H9 (cell line): ENCODE measurements around the gene MYOZ2. TPM values are rescaled to one million over a fixed set of nuclear protein-coding genes. Genes with fewer than 3 reads are reported as not detected.

Source experiments
- DNase-seq: peaks from one replicate; pipeline ENCODE4 v3.0.0-alpha.2; 2017
- H2AFZ ChIP-seq: one replicate; pipeline ENCODE4 v1.6.1; 2013; ENCODE audit warnings: mild to moderate bottlenecking, low read length, control low read depth, moderate library complexity
- H2AK5ac ChIP-seq: 2 replicates; pipeline ENCODE4 v1.6.1; 2013; ENCODE audit warnings: low read length, control low read depth, mixed read lengths; ENCODE audit not compliant: insufficient read length
- H2BK120ac ChIP-seq: one replicate; pipeline ENCODE4 v1.6.1; 2013; ENCODE audit warnings: low read depth, mild to moderate bottlenecking, low read length, control low read depth, inconsistent platforms; ENCODE audit not compliant: poor library complexity, severe bottlenecking
- H2BK12ac ChIP-seq: 2 replicates; pipeline ENCODE4 v1.6.1; 2013; ENCODE audit warnings: low read length, control low read depth, mixed read lengths, low read depth; ENCODE audit not compliant: insufficient read length
- H2BK15ac ChIP-seq: 2 replicates; pipeline ENCODE4 v1.6.1; 2013; ENCODE audit warnings: low read depth, low read length, control low read depth
- H2BK20ac ChIP-seq: one replicate; pipeline ENCODE4 v1.6.1; 2013; ENCODE audit warnings: low read depth, mild to moderate bottlenecking, low read length, control low read depth, inconsistent platforms; ENCODE audit not compliant: poor library complexity, severe bottlenecking
- H2BK5ac ChIP-seq: 2 replicates; pipeline ENCODE4 v1.6.1; 2013; ENCODE audit warnings: low read length, control low read depth, mixed read lengths; ENCODE audit not compliant: insufficient read length
- H3K14ac ChIP-seq: 2 replicates; pipeline ENCODE4 v1.6.1; 2013; ENCODE audit warnings: low read length, control low read depth; ENCODE audit not compliant: insufficient read depth
- H3K18ac ChIP-seq: 2 replicates; pipeline ENCODE4 v1.6.1; 2013; ENCODE audit warnings: low read depth, mild to moderate bottlenecking, mixed read lengths, low read length, control low read depth; ENCODE audit not compliant: insufficient read length
- H3K23ac ChIP-seq: 2 replicates; pipeline ENCODE4 v1.6.1; 2013; ENCODE audit warnings: low read length, control low read depth, mixed read lengths, low read depth; ENCODE audit not compliant: insufficient read length
- H3K23me2 ChIP-seq: 2 replicates; pipeline ENCODE4 v1.6.1; 2013; ENCODE audit warnings: low read depth, mild to moderate bottlenecking, mixed read lengths, low read length, control low read depth; ENCODE audit not compliant: insufficient read length, poor library complexity, severe bottlenecking
- H3K27ac ChIP-seq: 2 replicates; pipeline ENCODE4 v1.5.1; 2013; ENCODE audit warnings: low read length, control low read depth, mixed read lengths, low read depth; ENCODE audit not compliant: insufficient read length
- H3K27me3 ChIP-seq: 2 replicates; pipeline ENCODE4 v1.6.1; 2013; ENCODE audit warnings: low read length, control low read depth, inconsistent platforms; ENCODE audit not compliant: insufficient read depth
- H3K4ac ChIP-seq: 2 replicates; pipeline ENCODE4 v1.6.1; 2013; ENCODE audit warnings: low read depth, mild to moderate bottlenecking, control low read depth, inconsistent platforms, low read length, moderate library complexity
- H3K4me1 ChIP-seq: 2 replicates; pipeline ENCODE4 v1.6.1; 2013; ENCODE audit warnings: low read length, control low read depth, inconsistent platforms; ENCODE audit not compliant: insufficient read depth
- H3K4me2 ChIP-seq: 2 replicates; pipeline ENCODE4 v1.6.1; 2013; ENCODE audit warnings: low read length, control low read depth, mixed read lengths; ENCODE audit not compliant: insufficient read length, insufficient read depth
- H3K56ac ChIP-seq: 2 replicates; pipeline ENCODE4 v1.6.1; 2013; ENCODE audit warnings: low read depth, mild to moderate bottlenecking, mixed read lengths, low read length, control low read depth; ENCODE audit not compliant: insufficient read length
- H3K79me1 ChIP-seq: 2 replicates; pipeline ENCODE4 v1.6.1; 2013; ENCODE audit warnings: low read depth, mild to moderate bottlenecking, moderate library complexity, low read length, control low read depth, inconsistent platforms; ENCODE audit not compliant: insufficient read depth, poor library complexity, severe bottlenecking
- H3K79me2 ChIP-seq: 2 replicates; pipeline ENCODE4 v1.6.1; 2013; ENCODE audit warnings: low read length, control low read depth, inconsistent platforms; ENCODE audit not compliant: insufficient read depth
- H3K9ac ChIP-seq: 2 replicates; pipeline ENCODE4 v1.6.1; 2013; ENCODE audit warnings: low read length, control low read depth, mixed read lengths; ENCODE audit not compliant: insufficient read length; ENCODE audit errors: extremely low read depth
- H3K9me3 ChIP-seq: one replicate; pipeline ENCODE4 v1.6.1; 2013; ENCODE audit warnings: low read depth, low read length, inconsistent platforms; ENCODE audit not compliant: control insufficient read depth
- H3T11ph ChIP-seq: one replicate; pipeline ENCODE4 v1.6.1; 2013; ENCODE audit warnings: mild to moderate bottlenecking, low read length, control low read depth, inconsistent platforms
- H4K20me1 ChIP-seq: one replicate; pipeline ENCODE4 v1.6.1; 2013; ENCODE audit not compliant: control insufficient read depth, insufficient read length, insufficient read depth
- H4K5ac ChIP-seq: 2 replicates; pipeline ENCODE4 v1.6.1; 2013; ENCODE audit warnings: low read depth, mild to moderate bottlenecking, mixed read lengths, low read length, control low read depth; ENCODE audit not compliant: insufficient read length
- H4K8ac ChIP-seq: replicated peaks from 2 replicates; pipeline ENCODE4 v1.6.1; 2013; ENCODE audit warnings: low read length, control low read depth, mixed read lengths, low read depth; ENCODE audit not compliant: insufficient read length
- H4K91ac ChIP-seq: 2 replicates; pipeline ENCODE4 v1.6.1; 2013; ENCODE audit warnings: low read depth, mild to moderate bottlenecking, moderate library complexity, mixed read lengths, low read length, control low read depth; ENCODE audit not compliant: insufficient read length
- H3K27ac Mint-ChIP-seq, 3 experiments: 2 replicates in 2 of 3; 3 replicates in 1 of 3; pipeline ENCODE4 v1.8.0; 2020 to 2021; ENCODE audit warnings: mixed read lengths in 3 of 3, mild to moderate bottlenecking in 1 of 3, moderate library complexity in 1 of 3
- H3K27me3 Mint-ChIP-seq: 2 replicates; pipeline ENCODE4 v1.8.0; 2021; ENCODE audit warnings: low read depth, mild to moderate bottlenecking, moderate library complexity, mixed read lengths
- H3K36me3 Mint-ChIP-seq, 3 experiments: 2 replicates in 2 of 3; 3 replicates in 1 of 3; pipeline ENCODE4 v1.8.0; 2020 to 2021; ENCODE audit warnings: low read depth in 3 of 3, mixed read lengths in 3 of 3; ENCODE audit not compliant: insufficient read depth in 1 of 3
- H3K4me1 Mint-ChIP-seq, 2 experiments: 2 replicates each; pipeline ENCODE4 v1.8.0; 2020; ENCODE audit warnings: mixed read lengths in 2 of 2
- H3K4me3 Mint-ChIP-seq, 2 experiments: 2 replicates in 1 of 2; 3 replicates in 1 of 2; pipeline ENCODE4 v1.8.0; 2020 to 2021; ENCODE audit warnings: mild to moderate bottlenecking in 2 of 2, mixed read lengths in 2 of 2, moderate library complexity in 1 of 2
- H3K9me3 Mint-ChIP-seq, 2 experiments: 2 replicates in 1 of 2; 3 replicates in 1 of 2; pipeline ENCODE4 v1.8.0; 2020; ENCODE audit warnings: mild to moderate bottlenecking in 2 of 2, mixed read lengths in 2 of 2, moderate library complexity in 1 of 2
- CTCF ChIP-seq: fragments of 200-600 bp; sonication (generic); conservative IDR thresholded peaks from 3 replicates; pipeline ENCODE4 v1.8.0; 2021; ENCODE audit warnings: antibody characterized with exemption, mild to moderate bottlenecking
- WGBS: extraction: QIAGEN DNeasy Blood & Tissue Kit; methylation state at CpG from one replicate; pipeline ENCODE4 v1.1.7; 2013; ENCODE audit warnings: missing lambda C conversion rate, low lambda C conversion rate, mixed read lengths; ENCODE audit not compliant: insufficient read length; ENCODE audit errors: extremely low coverage; 5-methylcytosine and 5-hydroxymethylcytosine counted together
- long read RNA-seq: library from polyadenylated mRNA; unstranded; transcript quantifications from one replicate; pipeline ENCODE4 v2.0.0, GENCODE V29; 2020
- total RNA-seq: library from RNA; stranded (reverse); gene quantifications from 2 replicates; pipeline ENCODE4 v1.2.1, GENCODE V29; 2021

Gene MYOZ2
- total RNA-seq = not detected in 2 replicates
- long read RNA-seq = 0 reads

DNA sequence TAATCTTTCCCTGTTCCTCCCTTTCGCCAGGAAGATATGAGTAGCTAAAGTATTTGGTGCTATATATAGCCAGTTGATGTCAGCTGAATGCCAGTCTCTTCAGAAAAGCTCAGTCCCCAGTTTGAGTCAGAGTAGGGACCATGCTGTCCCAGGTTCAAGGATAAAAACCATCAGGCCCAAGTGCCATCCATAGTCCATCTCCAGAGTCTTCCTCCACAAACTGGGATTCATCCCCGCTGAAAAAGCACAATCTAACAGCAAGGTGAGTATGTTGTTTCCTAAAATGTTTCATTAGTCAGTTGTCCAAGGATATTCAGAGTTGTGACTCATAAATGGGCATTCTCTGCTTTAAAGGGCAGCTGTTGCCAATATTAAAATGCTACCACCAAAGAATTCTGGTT lies at the start of gene MYOZ2:
MYOZ2 (plus strand) TSS at position 112 of the 401 bp plus-strand sequence. CDS start 694 bp downstream, outside the sequence.
- Histone ChIP-seq H2AFZ (no peak within 1 kb of the TSS), H3K9me3 (no peaks in the 10 kb centered on the region), H2BK15ac (no peak within 1 kb of the TSS), H2AK5ac (no peak within 1 kb of the TSS), H3K79me2 (no peaks in the 10 kb centered on the region), H3K9ac (no peak within 1 kb of the TSS), H3T11ph (no peak within 1 kb of the TSS), H3K27ac (no peak within 1 kb of the TSS), H3K14ac (no peak within 1 kb of the TSS), H3K4ac (no peak within 1 kb of the TSS), H2BK20ac (no peak within 1 kb of the TSS), H3K23me2 (no peaks in the 10 kb centered on the region), H3K18ac (no peak within 1 kb of the TSS), H3K27me3 (no peaks in the 10 kb centered on the region), H3K56ac (no peak within 1 kb of the TSS), H4K91ac (no peak within 1 kb of the TSS), H4K5ac (no peak within 1 kb of the TSS), H3K23ac (no peak within 1 kb of the TSS), H3K79me1 (no peaks in the 10 kb centered on the region), H2BK12ac (no peak within 1 kb of the TSS), H4K20me1 (no peaks in the 10 kb centered on the region), H3K4me1 (no peaks in the 10 kb centered on the region), H2BK5ac (no peak within 1 kb of the TSS), H2BK120ac (no peak within 1 kb of the TSS), H4K8ac (no peak within 1 kb of the TSS), H3K4me2 (no peak within 1 kb of the TSS)
- Mint-ChIP-seq H3K4me1 (peaks cover 3% of the 10 kb centered on the region in 2 experiments; a peak in 2 of 4 replicates), H3K27me3 (no peaks in the 10 kb centered on the region), H3K36me3 (no peaks in the 10 kb centered on the region), H3K4me3 (no peak within 1 kb of the TSS), H3K9me3 (no peaks in the 10 kb centered on the region), H3K27ac (no peak within 1 kb of the TSS)
- WGBS = no CpG with 5 or more reads among the region's 2 CpGs
- no peak for TF ChIP-seq CTCF
- DNase-seq = no peak
